SK-N-SH treated with all-trans-retinoic acid at 6 μM for 48 hours (cell line): Measurements from ENCODE around the gene STK17B.

ENCODE experiments used
- ATAC-seq: fragments of 200-7000 bp; cut with Tn5 transposase; 3 replicates; pipeline ENCODE4 v1.9.1; 2020; ENCODE audit warnings: mild to moderate bottlenecking, moderate library complexity
- ARNTL ChIP-seq: fragments of 450-650 bp; formaldehyde crosslinking; IDR thresholded peaks from 2 replicates; pipeline ENCODE4 v1.5.0; 2020; ENCODE audit warnings: low read depth, mild to moderate bottlenecking, moderate library complexity, borderline replicate concordance
- BACH2 ChIP-seq: fragments of 250-450 bp; sonication (Bioruptor Pico); IDR thresholded peaks from 2 replicates; pipeline ENCODE4 v1.9.0; 2021; ENCODE audit warnings: mild to moderate bottlenecking, borderline replicate concordance
- CREB5 ChIP-seq: fragments of 250-450 bp; sonication (Bioruptor Pico); IDR thresholded peaks from 2 replicates; pipeline ENCODE4 v1.5.1; 2020; ENCODE audit warnings: low read depth, mild to moderate bottlenecking, moderate library complexity
- CSDC2 ChIP-seq: fragments of 250-450 bp; sonication (Bioruptor Pico); IDR thresholded peaks from 2 replicates; pipeline ENCODE4 v1.5.0; 2020; ENCODE audit warnings: mild to moderate bottlenecking, moderate library complexity
- CSRNP3 ChIP-seq: fragments of 250-450 bp; sonication (Bioruptor Pico); IDR thresholded peaks from 2 replicates; pipeline ENCODE4 v1.5.1; 2021; ENCODE audit warnings: mild to moderate bottlenecking, moderate library complexity
- ESRRG ChIP-seq: fragments of 250-450 bp; sonication (Bioruptor Pico); IDR thresholded peaks from 2 replicates; pipeline ENCODE4 v1.6.1; 2021; ENCODE audit warnings: mild to moderate bottlenecking
- GLIS3 ChIP-seq: fragments of 250-450 bp; sonication (Bioruptor Pico); IDR thresholded peaks from 2 replicates; pipeline ENCODE4 v1.5.0; 2020; ENCODE audit warnings: mild to moderate bottlenecking, moderate library complexity
- ISL1 ChIP-seq: fragments of 250-450 bp; sonication (Bioruptor Pico); IDR thresholded peaks from 2 replicates; pipeline ENCODE4 v2.1.2; 2022; ENCODE audit warnings: mild to moderate bottlenecking, moderate library complexity
- OSR1 ChIP-seq: fragments of 250-450 bp; sonication (Bioruptor Pico); IDR thresholded peaks from 2 replicates; pipeline ENCODE4 v1.8.0; 2022; ENCODE audit warnings: moderate library complexity, mild to moderate bottlenecking, inconsistent platforms
- POU6F1 ChIP-seq: fragments of 250-450 bp; sonication (Bioruptor Pico); IDR thresholded peaks from 2 replicates; pipeline ENCODE4 v1.8.0; 2021; ENCODE audit warnings: low read depth, mild to moderate bottlenecking, moderate library complexity, borderline replicate concordance
- PPARA ChIP-seq: fragments of 250-450 bp; sonication (Bioruptor Pico); IDR thresholded peaks from 2 replicates; pipeline ENCODE4 v1.5.0; 2020; ENCODE audit warnings: mild to moderate bottlenecking, borderline replicate concordance
- RARB ChIP-seq: fragments of 250-450 bp; sonication (Bioruptor Pico); IDR thresholded peaks from 2 replicates; pipeline ENCODE4 v1.8.0; 2021; ENCODE audit warnings: mild to moderate bottlenecking, moderate library complexity
- SNAI2 ChIP-seq: fragments of 250-450 bp; sonication (Bioruptor Pico); IDR thresholded peaks from 2 replicates; pipeline ENCODE4 v1.5.0; 2020; ENCODE audit warnings: mild to moderate bottlenecking, moderate library complexity
- TOX ChIP-seq: fragments of 250-450 bp; sonication (Bioruptor Pico); IDR thresholded peaks from 2 replicates; pipeline ENCODE4 v1.8.0; 2021; ENCODE audit warnings: mild to moderate bottlenecking, moderate library complexity, borderline replicate concordance
- TSHZ2 ChIP-seq: fragments of 250-450 bp; sonication (Bioruptor Pico); IDR thresholded peaks from 2 replicates; pipeline ENCODE4 v1.5.0; 2020; ENCODE audit warnings: mild to moderate bottlenecking, moderate library complexity
- ZC3H10 ChIP-seq: fragments of 250-450 bp; sonication (Bioruptor Pico); IDR thresholded peaks from 2 replicates; pipeline ENCODE4 v1.5.1; 2021; ENCODE audit warnings: mild to moderate bottlenecking, moderate library complexity
- ZFP3 ChIP-seq: fragments of 250-450 bp; sonication (Bioruptor Pico); IDR thresholded peaks from 2 replicates; pipeline ENCODE4 v1.5.0; 2020; ENCODE audit warnings: mild to moderate bottlenecking, moderate library complexity
- ZFP30 ChIP-seq: fragments of 450-650 bp; formaldehyde crosslinking; IDR thresholded peaks from 2 replicates; pipeline ENCODE4 v1.5.0; 2022; ENCODE audit warnings: mild to moderate bottlenecking, moderate library complexity
- ZNF565 ChIP-seq: fragments of 450-650 bp; formaldehyde crosslinking; conservative IDR thresholded peaks from 2 replicates; pipeline ENCODE4 v1.5.0; 2020; ENCODE audit warnings: low read depth, mild to moderate bottlenecking, moderate library complexity
- ZNF70 ChIP-seq: fragments of 450-650 bp; formaldehyde crosslinking; IDR thresholded peaks from 2 replicates; pipeline ENCODE4 v1.5.0; 2020; ENCODE audit warnings: mild to moderate bottlenecking, moderate library complexity
- ZNF8 ChIP-seq: fragments of 450-650 bp; formaldehyde crosslinking; IDR thresholded peaks from 2 replicates; pipeline ENCODE4 v1.5.0; 2020; ENCODE audit warnings: mild to moderate bottlenecking, moderate library complexity

STK17B gene

GRCh38 chr2:196201229-196202009 is 30.0 kb upstream of the STK17B start (continued):
- TF ChIP-seq TSHZ2 (CRISPR knock-in tag) (no peak), ZNF70 (CRISPR knock-in tag) (no peak), TOX (CRISPR knock-in tag) (no peak)
- TF ChIP-seq, all 23 proteins: peak for 0

- ATAC-seq = no peak
- TF ChIP-seq ISL1 (CRISPR knock-in tag) (no peak), ARNTL (CRISPR knock-in tag) (no peak), ZNF565 (CRISPR knock-in tag) (no peak), PPARA (CRISPR knock-in tag) (no peak), RARB (CRISPR knock-in tag) (no peak), ZFP30 (CRISPR knock-in tag) (no peak), OSR1 (CRISPR knock-in tag) (no peak), POU6F1 (CRISPR knock-in tag) (no peak), ZNF70 (CRISPR knock-in tag) (no peak), ESRRG (CRISPR knock-in tag) (no peak)
These were observed 29.2 kb upstream of the STK17B start for GRCh38 chr2:196200557-196200956.

GRCh38 chr2:196195758-196196157 is 24.4 kb upstream of the STK17B start:
- TF ChIP-seq GLIS3 (CRISPR knock-in tag) = no peak
- no peak for TF ChIP-seq OSR1 (CRISPR knock-in tag)
- no peak for TF ChIP-seq TOX (CRISPR knock-in tag)
- no peak for TF ChIP-seq SNAI2
- no peak for TF ChIP-seq ZNF8
- TF ChIP-seq CSDC2 (CRISPR knock-in tag) = no peak
- TF ChIP-seq BACH2 = no peak
- TF ChIP-seq ISL1 (CRISPR knock-in tag) = no peak
- no peak for TF ChIP-seq ZFP3
- no peak for TF ChIP-seq POU6F1 (CRISPR knock-in tag)
- TF ChIP-seq ZC3H10 = no peak
- TF ChIP-seq CSRNP3 (CRISPR knock-in tag) = no peak
- no peak for TF ChIP-seq TSHZ2 (CRISPR knock-in tag)
- no peak for TF ChIP-seq PPARA (CRISPR knock-in tag)
- TF ChIP-seq ESRRG (CRISPR knock-in tag) = no peak
- TF ChIP-seq ZNF70 (CRISPR knock-in tag) = no peak
- no peak for TF ChIP-seq CREB5 (CRISPR knock-in tag)
- ATAC-seq = no peak
